GM19240 (cell line): ENCODE measurements around the gene CYYR1.

Experiments used
- DNase-seq: peaks from one replicate; pipeline ENCODE4 v3.0.0; 2011; ENCODE audit warnings: low spot score; ENCODE audit not compliant: insufficient read length

CYYR1 gene

DNA sequence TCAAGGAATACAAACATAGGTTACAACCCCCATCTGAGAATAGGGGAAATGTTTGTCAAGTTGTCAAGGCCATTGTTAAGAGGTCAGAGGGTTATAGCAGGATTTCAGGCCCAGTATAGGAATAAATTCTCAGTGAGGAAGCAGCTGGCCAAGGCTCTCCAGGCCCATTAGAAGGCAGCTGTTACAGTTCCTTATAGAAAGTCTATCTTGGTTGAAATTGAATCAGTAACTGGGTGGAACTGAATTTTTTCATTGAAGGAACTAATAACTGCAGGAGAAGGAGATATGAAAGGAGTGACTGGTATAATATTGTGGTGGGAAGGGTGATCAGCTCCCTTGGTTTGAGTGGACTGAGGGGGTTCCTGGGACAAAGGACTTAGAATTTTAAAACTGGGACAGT, 134.1 kb downstream of the CYYR1 start:
- no peak for DNase-seq

DNA sequence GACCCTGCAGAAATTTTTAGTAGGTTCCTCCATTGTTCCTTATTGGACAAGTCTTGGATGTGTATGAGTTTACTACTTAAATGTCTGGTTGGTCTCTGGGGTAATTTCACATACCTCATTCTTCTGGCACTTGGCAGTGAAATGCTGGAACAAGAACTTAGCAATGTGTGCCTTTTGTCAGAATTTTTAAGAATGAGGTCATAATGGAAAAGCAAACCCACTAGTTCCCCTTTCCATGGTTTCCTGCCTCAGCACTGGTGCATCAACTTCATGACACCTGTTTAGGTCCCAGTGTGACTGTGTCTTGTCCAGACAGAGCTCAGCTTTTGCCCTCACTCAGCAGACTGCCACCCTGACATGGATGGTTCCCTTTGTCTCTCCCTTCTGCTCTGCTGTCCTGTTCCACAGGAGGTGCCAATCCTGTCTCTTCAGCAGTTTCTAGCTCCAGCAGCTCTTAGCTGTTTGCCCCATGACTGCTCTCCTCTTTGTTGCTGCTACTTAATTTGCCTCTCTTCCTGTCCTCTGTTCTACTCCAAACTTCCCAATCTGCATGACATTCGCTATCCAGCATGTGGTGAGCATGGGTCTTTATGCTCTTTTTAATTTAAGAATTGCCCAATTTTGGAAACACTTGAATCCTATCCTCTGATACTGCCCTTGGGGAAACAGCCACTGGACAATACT, 135.6 kb downstream of the CYYR1 start:
- DNase-seq: no peak

DNA sequence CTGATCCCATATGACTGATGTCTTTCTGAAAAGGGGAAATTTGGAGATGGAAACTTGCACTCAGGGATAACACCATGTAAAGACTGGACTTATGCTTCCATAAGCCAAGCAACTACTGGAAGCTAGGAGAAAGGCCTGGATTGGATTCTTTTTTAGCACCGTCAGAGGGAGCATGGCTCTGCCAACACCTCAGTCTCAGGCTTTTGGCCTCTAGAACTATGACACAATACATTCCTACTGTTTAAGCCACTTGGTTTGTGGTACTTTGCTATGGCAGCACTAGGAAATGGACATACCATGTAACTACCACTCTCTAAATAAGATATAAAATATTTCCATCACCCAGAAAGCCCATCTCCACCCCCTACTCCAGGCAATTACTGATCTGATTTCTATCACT, 139.7 kb downstream of the CYYR1 start:
- DNase-seq: no peak

DNA sequence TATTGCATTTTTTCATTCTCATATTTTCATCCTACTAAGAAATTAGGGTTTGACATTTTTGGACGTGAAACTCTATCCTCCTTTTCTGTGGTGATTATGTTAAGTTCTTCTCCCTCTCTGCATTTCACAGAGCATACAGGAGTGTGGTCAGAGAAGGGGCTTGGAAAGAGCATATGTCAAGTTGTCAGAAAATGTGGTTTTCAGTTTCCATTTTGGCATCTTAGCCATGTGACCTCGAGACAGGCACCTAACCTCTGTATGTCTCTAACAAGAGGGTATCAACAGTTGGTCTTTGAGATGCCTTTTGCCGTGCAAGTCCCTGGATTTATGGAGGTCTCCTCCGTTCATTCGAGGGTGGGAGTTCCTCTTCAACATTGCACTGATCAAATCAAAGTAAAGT, 140.7 kb downstream of the CYYR1 start:
- no peak for DNase-seq

DNA sequence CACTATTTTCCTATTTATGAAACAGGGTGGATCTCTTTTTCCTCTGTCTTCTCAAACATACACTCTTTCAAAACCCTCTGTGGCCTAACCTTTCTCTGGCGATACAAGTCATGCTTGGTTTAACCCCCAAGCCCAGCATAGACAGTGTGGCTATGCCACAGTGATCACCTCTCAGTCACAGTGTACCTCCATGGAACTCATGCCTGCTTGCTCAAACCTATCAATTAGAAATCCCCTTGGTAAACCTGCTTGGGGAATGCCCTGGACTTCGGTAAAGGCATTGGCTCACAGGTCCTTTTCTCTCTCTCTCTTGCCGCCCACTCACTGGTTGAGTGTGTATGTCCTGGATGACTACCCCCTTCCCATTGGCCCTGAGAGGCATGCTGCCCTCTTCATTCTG, 147.5 kb downstream of the CYYR1 start:
- DNase-seq: no peak

DNA sequence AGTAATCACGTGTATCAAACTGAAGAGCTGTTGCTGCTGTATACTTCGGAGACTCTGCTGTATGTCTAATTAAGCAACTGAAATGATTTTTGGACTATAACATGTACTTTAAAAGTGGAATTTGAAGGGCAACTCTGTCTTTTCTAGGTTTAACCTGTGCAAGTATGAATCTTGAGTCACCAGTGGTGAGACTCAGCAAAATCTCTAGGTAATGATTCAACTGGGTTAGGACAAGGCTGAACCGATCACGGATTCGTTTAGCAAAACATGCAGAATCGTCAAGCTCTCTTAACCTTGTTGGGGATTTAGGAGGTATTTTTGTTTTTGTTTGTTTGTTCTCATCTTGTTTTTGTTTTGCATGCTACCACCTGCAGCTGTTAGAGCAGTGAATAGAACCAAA, 149.6 kb downstream of the CYYR1 start:
- no peak for DNase-seq

DNA sequence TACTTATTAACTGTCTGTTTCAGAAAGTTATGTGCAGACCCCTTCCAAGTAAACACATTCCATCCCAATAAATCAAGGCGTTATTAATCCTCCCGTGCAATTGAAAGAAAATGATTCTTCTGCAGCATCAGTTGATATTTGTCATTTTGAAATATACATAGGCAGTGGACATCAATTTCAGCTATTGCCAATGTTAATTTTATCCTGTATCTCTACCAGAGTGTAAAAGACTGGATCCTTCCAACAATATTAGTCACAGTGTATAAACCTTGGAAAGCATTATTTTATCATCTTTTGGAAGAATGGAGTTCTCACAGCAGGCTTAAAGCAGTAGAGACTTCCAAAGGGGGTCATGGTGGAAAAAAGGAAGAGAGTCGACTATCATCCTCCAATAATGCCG, 150.4 kb downstream of the CYYR1 start:
- no peak for DNase-seq

DNA sequence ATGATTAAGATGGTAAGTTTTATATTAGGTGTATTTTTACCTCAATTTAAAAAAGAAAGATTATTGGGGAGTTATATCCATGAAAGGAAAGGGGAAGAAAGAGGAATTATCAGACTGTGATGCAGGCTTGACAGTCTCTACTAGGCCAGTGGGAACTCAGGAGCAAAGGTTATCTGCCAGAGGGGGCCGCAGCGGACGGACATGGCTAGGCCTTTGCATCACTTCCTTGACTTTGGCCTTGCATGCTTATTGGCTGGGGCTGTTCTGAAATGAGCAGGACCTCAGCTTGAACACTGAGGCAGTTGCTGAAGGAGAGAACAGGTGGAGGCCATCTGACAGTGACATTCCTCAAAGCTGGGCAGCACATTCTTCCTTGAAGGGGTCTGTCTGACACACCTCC, 150.9 kb downstream of the CYYR1 start:
- no peak for DNase-seq

DNA sequence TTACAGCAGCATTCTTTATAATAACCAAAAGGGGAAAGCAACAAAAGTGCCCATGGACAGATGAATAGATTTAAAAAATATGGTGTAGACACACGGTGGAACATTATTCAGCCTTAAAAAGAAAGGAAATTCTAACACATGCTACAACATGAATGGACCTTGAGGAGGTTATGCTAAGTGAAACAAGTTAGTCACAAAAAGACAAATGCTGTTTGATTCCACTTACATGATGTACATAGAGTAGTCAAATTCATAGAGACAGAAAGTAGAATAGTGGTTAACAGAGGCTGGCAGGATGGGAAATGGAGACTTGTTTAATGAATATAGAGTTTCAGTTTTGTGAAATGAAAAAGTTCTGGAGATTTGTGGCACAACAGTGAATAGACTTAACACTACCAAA, 151.4 kb downstream of the CYYR1 start:
- DNase-seq: no peak
